Measurements from ENCODE around the gene RASGEF1B. TPM values are rescaled to one million over a fixed set of nuclear protein-coding genes. Genes with fewer than 3 reads are reported as not detected.

RASGEF1B gene
- total and polyA plus RNA-seq, 9 of the 15 experiments (the other 6 are each of a cell fraction or from before 2014, with no cell fraction given): 0.04 to 0.57 (median 0.22) TPM

- Histone ChIP-seq H3K9me1 (ENCODE audit: control insufficient read depth, insufficient read depth, low read length) (no peaks in the 10 kb centered on the region), H3K79me2 (ENCODE audit: control insufficient read depth, insufficient read depth, low read length) (no peaks in the 10 kb centered on the region), H3K4me2 (ENCODE audit: insufficient read depth, low read length) (no peak overlapping the region), H3K27me3 (ENCODE audit: control insufficient read depth in 2 of 2, insufficient read depth in 2 of 2, low read length in 2 of 2) (no peaks in the 10 kb centered on the region), H2AFZ (ENCODE audit: low read depth, low read length) (no peak overlapping the region), H3K36me3 (ENCODE audit: control insufficient read depth, insufficient read depth, low read length) (no peaks in the 10 kb centered on the region), H3K4me3 (no peak overlapping the region), H3K9ac (ENCODE audit: insufficient read depth in 1 of 2, low read depth in 2 of 2, low read length in 2 of 2) (no peak overlapping the region), H3K9me3 (replicated peaks; ENCODE audit: control insufficient read depth, insufficient read depth, low read depth, low read length) (no peaks in the 10 kb centered on the region), H3K4me1 (replicated peaks in 1 of 2; ENCODE audit: control insufficient read depth in 2 of 2, insufficient read depth in 2 of 2, low read length in 2 of 2) (peaks cover 19 to 33% of the 10 kb centered on the region in 2 experiments), H4K20me1 (replicated peaks; ENCODE audit: control insufficient read depth, insufficient read depth, low read length) (no peaks in the 10 kb centered on the region), H3K27ac (ENCODE audit: extremely low read depth, low read depth, low read length) (no peak overlapping the region)
- no TSS peak for BruUV-seq (replicated peaks)
- in situ Hi-C loops (cut with MboI) (no loop called here), intact Hi-C loops (cut with micrococcal nuclease) (no loop called here)
- POLR2A ChIA-PET: interaction anchor here (0.8 kb wide), 1 partner anchor 10 kb away, joined by 3 read pairs; no protein-coding TSS in a partner anchor
- ATAC-seq (no peak), DNase-seq (ENCODE audit: extremely low read depth in 1 of 4, low spot score in 3 of 4) (no peak), FAIRE-seq (no peak)
- CTCF ChIA-PET (ENCODE audit: low intra/inter-chr PET ratio): no interaction called here
- 13% methylated on average over 1 of the region's 1 CpG for WGBS (ENCODE audit: insufficient coverage, low coverage, missing lambda C conversion rate)
- TF ChIP-seq PRPF4 (IDR thresholded peaks at IDR 0.05; ENCODE audit: insufficient read depth, low read depth, low read length, poor library complexity, severe bottlenecking) (no peak), THAP7 (CRISPR knock-in tag; IDR thresholded peaks at IDR 0.05) (no peak), RBM14 (IDR thresholded peaks at IDR 0.05; ENCODE audit: borderline replicate concordance, insufficient read depth, low read depth, low read length) (no peak), CSDE1 (IDR thresholded peaks at IDR 0.05) (no peak), ETS1 (conservative IDR thresholded peaks at IDR 0.05; ENCODE audit: control insufficient read depth, low read depth, low read length) (no peak), CEBPB (tag; IDR thresholded peaks at IDR 0.05) (no peak), E2F3 (CRISPR knock-in tag; IDR thresholded peaks at IDR 0.05) (no peak), RERE (CRISPR knock-in tag; IDR thresholded peaks at IDR 0.05; ENCODE audit: borderline replicate concordance) (no peak), PBX2 (CRISPR knock-in tag; IDR thresholded peaks at IDR 0.05; ENCODE audit: low read depth) (no peak), PBX2 (tag; conservative IDR thresholded peaks at IDR 0.05; ENCODE audit: low read depth) (no peak), ZNF282 (CRISPR knock-in tag; IDR thresholded peaks at IDR 0.05) (no peak), ERF (CRISPR knock-in tag; IDR thresholded peaks at IDR 0.05) (no peak)
Measured at GRCh38 chr4:81426770-81427289, 44.9 kb downstream of the RASGEF1B start.

All from K562 (cell line).